Caco-2 (cell line): ENCODE data around the gene ITFG2. TPM values are rescaled to one million over a fixed set of nuclear protein-coding genes. Genes with fewer than 3 reads are reported as not detected.

Experiments
- BruUV-seq: library from RNA; stranded (reverse); fragments of 400-500 nt; replicated peaks from 2 replicates; lab custom pipeline; 2021; lab: Mats Ljungman, UMichigan
- CTCF ChIA-PET: fragments of 300-600 bp; sonication (Branson Sonifier 250); formaldehyde crosslinking; loops from one replicate; lab custom pipeline; 2022; ENCODE audit warnings: antibody characterized with exemption; lab: Charles Lee
- POLR2A ChIA-PET: fragments of 300-600 bp; sonication (Branson Sonifier 250); formaldehyde crosslinking; loops from one replicate; lab custom pipeline; 2022; ENCODE audit warnings: antibody characterized with exemption; lab: Charles Lee
- DNase-seq, 2 experiments: peaks; one replicate each; pipeline versions ENCODE4 v3.0.0 to v3.0.0-alpha.2; 2020 to 2022
- H3K27me3 ChIP-seq: replicated peaks from 2 replicates; pipeline ENCODE4 v1.6.0; 2011; ENCODE audit warnings: low read length; ENCODE audit not compliant: control insufficient read depth, insufficient read depth
- H3K36me3 ChIP-seq: 2 replicates; pipeline ENCODE4 v1.5.1; 2011; ENCODE audit warnings: low read length; ENCODE audit not compliant: control insufficient read depth, insufficient read depth
- H3K4me1 ChIP-seq: fragments of 250-450 bp; sonication (Bioruptor Pico); 2 replicates; pipeline ENCODE4 v1.5.1; 2020; ENCODE audit warnings: mild to moderate bottlenecking
- H3K4me3 ChIP-seq: 2 replicates; pipeline ENCODE4 v1.5.1; 2011; ENCODE audit warnings: low read depth, mild to moderate bottlenecking, control low read depth, low read length
- H3K9me3 ChIP-seq: fragments of 250-450 bp; sonication (Bioruptor Pico); 2 replicates; pipeline ENCODE4 v1.5.1; 2020; ENCODE audit warnings: mild to moderate bottlenecking, moderate library complexity
- H3K27ac Mint-ChIP-seq: one replicate; pipeline ENCODE4 v1.8.0; 2022; ENCODE audit warnings: mixed read lengths; ENCODE audit not compliant: unreplicated experiment
- H3K27me3 Mint-ChIP-seq: one replicate; pipeline ENCODE4 v1.8.0; 2022; ENCODE audit warnings: mixed read lengths; ENCODE audit not compliant: insufficient read depth, unreplicated experiment
- H3K36me3 Mint-ChIP-seq: one replicate; pipeline ENCODE4 v1.8.0; 2022; ENCODE audit warnings: mild to moderate bottlenecking, mixed read lengths; ENCODE audit not compliant: insufficient read depth, unreplicated experiment
- H3K4me1 Mint-ChIP-seq: one replicate; pipeline ENCODE4 v1.8.0; 2022; ENCODE audit warnings: low read depth, mixed read lengths; ENCODE audit not compliant: unreplicated experiment
- H3K4me3 Mint-ChIP-seq: one replicate; pipeline ENCODE4 v1.8.0; 2022; ENCODE audit warnings: mild to moderate bottlenecking, moderate library complexity, mixed read lengths; ENCODE audit not compliant: unreplicated experiment
- H3K9me3 Mint-ChIP-seq: one replicate; pipeline ENCODE4 v1.8.0; 2022; ENCODE audit warnings: mixed read lengths; ENCODE audit not compliant: unreplicated experiment
- CTCF ChIP-seq, 2 experiments: fragments of 200-600 bp in 1 of 2; IDR thresholded peaks; 1 replicate in 1 of 2; 2 replicates in 1 of 2; pipeline versions ENCODE4 v1.5.1 to v1.8.0; 2011 to 2022; ENCODE audit warnings: antibody characterized with exemption in 1 of 2, control low read depth in 1 of 2, inconsistent platforms in 1 of 2, low read depth in 1 of 2, low read length in 1 of 2, mild to moderate bottlenecking in 1 of 2, moderate library complexity in 1 of 2; ENCODE audit not compliant: insufficient read depth in 1 of 2, severe bottlenecking in 1 of 2, unreplicated experiment in 1 of 2
- intact Hi-C: fragments of 100-400 bp; cut with micrococcal nuclease; formaldehyde crosslinking; loops from one replicate; pipeline ENCODE4 v1.10.0; 2022; ENCODE audit not compliant: unreplicated experiment
- total RNA-seq: library from RNA; stranded (reverse); gene quantifications from 2 replicates; pipeline ENCODE4 v1.2.3, GENCODE V29; 2022

ITFG2 gene
- total RNA-seq, 1 experiment from 2014 or later: 52.6 TPM

- BruUV-seq: no TSS peak
- peak overlapping the region; percentile 12 for H3K27ac Mint-ChIP-seq
- no peaks in the 10 kb centered on the region for H3K27me3 Mint-ChIP-seq
- ChIA-PET POLR2A (interaction anchor here (1.3 kb wide), 1 partner anchor 32 kb away, joined by 4 read pairs; the partner anchor contains the start of genes FOXM1 and RHNO1), CTCF (interaction anchor here (1.0 to 2.4 kb wide), 8 partner anchors 10 to 197 kb away, joined by 3 to 18 read pairs (median 10); partner anchors contain the start of genes FOXM1, RHNO1 and TEX52)
- Histone ChIP-seq H3K27me3 (no peaks in the 10 kb centered on the region), H3K4me3 (no peak overlapping the region), H3K36me3 (no peaks in the 10 kb centered on the region), H3K9me3 (no peaks in the 10 kb centered on the region), H3K4me1 (peaks cover 19% of the 10 kb centered on the region)
- no peak for DNase-seq
- H3K4me1 Mint-ChIP-seq: peaks cover 26% of the 10 kb centered on the region
- TF ChIP-seq CTCF (IDR thresholded peaks at IDR 0.05; ENCODE audit: insufficient read depth in 1 of 2, low read depth in 1 of 2, low read length in 1 of 2, severe bottlenecking in 1 of 2, unreplicated experiment in 1 of 2): no peak
- H3K36me3 Mint-ChIP-seq: no peaks in the 10 kb centered on the region
- intact Hi-C loops: no loop called here
- no peaks in the 10 kb centered on the region for H3K9me3 Mint-ChIP-seq
- no peak overlapping the region for H3K4me3 Mint-ChIP-seq
Measured at GRCh38 chr12:2844786-2845185, 32.3 kb downstream of the ITFG2 start.

- no peak overlapping the region for H3K4me3 Mint-ChIP-seq
- peaks cover 28% of the 10 kb centered on the region for H3K4me1 Mint-ChIP-seq
- TF ChIP-seq CTCF (IDR thresholded peaks at IDR 0.05; ENCODE audit: insufficient read depth in 1 of 2, low read depth in 1 of 2, low read length in 1 of 2, severe bottlenecking in 1 of 2, unreplicated experiment in 1 of 2): no peak
- Histone ChIP-seq H3K4me3 (no peak overlapping the region), H3K9me3 (no peaks in the 10 kb centered on the region), H3K4me1 (peaks cover 24% of the 10 kb centered on the region), H3K27me3 (no peaks in the 10 kb centered on the region), H3K36me3 (no peaks in the 10 kb centered on the region)
- ChIA-PET POLR2A (interaction anchor here (1.3 kb wide), 1 partner anchor 32 kb away, joined by 4 read pairs; the partner anchor contains the start of genes FOXM1 and RHNO1), CTCF (interaction anchor here (1.0 to 2.4 kb wide), 12 partner anchors 9 to 196 kb away, joined by 3 to 18 read pairs (median 8); partner anchors contain the start of genes FOXM1, RHNO1 and TEX52)
- H3K27ac Mint-ChIP-seq: peak overlapping the region; percentile 12
- no peaks in the 10 kb centered on the region for H3K9me3 Mint-ChIP-seq
- DNase-seq: no peak
- intact Hi-C loops: no loop called here
- no peaks in the 10 kb centered on the region for H3K27me3 Mint-ChIP-seq
- no peaks in the 10 kb centered on the region for H3K36me3 Mint-ChIP-seq
- BruUV-seq: no TSS peak
Measured at GRCh38 chr12:2845280-2845679, 32.8 kb downstream of the ITFG2 start.

GRCh38 chr12:2851931-2852330 is 39.5 kb downstream of the ITFG2 start:
- POLR2A ChIA-PET: interaction anchor here (0.6 kb wide), 2 partner anchors 23 to 38 kb away, joined by 3 read pairs; no protein-coding TSS in a partner anchor

More at GRCh38 chr12:2851931-2852330, 39.5 kb downstream of the ITFG2 start:
- DNase-seq: no peak
- CTCF ChIA-PET: no interaction called here
- no peak overlapping the region for H3K4me3 ChIP-seq
- intact Hi-C loops: no loop called here
- H3K27me3 Mint-ChIP-seq: no peaks in the 10 kb centered on the region
- H3K4me1 ChIP-seq: peaks cover 19% of the 10 kb centered on the region
- no peaks in the 10 kb centered on the region for H3K9me3 ChIP-seq
- H3K27ac Mint-ChIP-seq: no peak overlapping the region
- H3K9me3 Mint-ChIP-seq: no peaks in the 10 kb centered on the region
- H3K4me1 Mint-ChIP-seq: peaks cover 27% of the 10 kb centered on the region
- H3K36me3 Mint-ChIP-seq: peaks cover 19% of the 10 kb centered on the region
- H3K27me3 ChIP-seq: no peaks in the 10 kb centered on the region
- H3K36me3 ChIP-seq: no peaks in the 10 kb centered on the region
- no peak for TF ChIP-seq CTCF (IDR thresholded peaks at IDR 0.05; ENCODE audit: insufficient read depth in 1 of 2, low read depth in 1 of 2, low read length in 1 of 2, severe bottlenecking in 1 of 2, unreplicated experiment in 1 of 2)
- no peak overlapping the region for H3K4me3 Mint-ChIP-seq
- BruUV-seq: no TSS peak
